Activated T-helper 2 cell treated with anti-CD3 and anti-CD28 coated beads, Interferon-gamma antibody, Interleukin-2, Interleukin-4, amounts not matched to agents 10 μg/mL and 5 μg/mL and 100 μg/mL, durations not matched to agents 14 hours and 24 hours and 36 hours (primary cell): ENCODE results near the gene SAMD13. TPM values are rescaled to one million over a fixed set of nuclear protein-coding genes. Genes with fewer than 3 reads are reported as not detected.
"Not testable (repeated sequence)": the region's sequence is repeated elsewhere in the genome, so short reads cannot be mapped to it uniquely, and the experiment has no call there.

Experiments used
- DNase-seq: peaks from one replicate; pipeline ENCODE4 v3.0.0; 2021; ENCODE audit warnings: low spot score
- H3K27ac Mint-ChIP-seq: one replicate; pipeline ENCODE4 v1.8.0; 2021; ENCODE audit warnings: mixed read lengths
- H3K27me3 Mint-ChIP-seq: one replicate; pipeline ENCODE4 v1.8.0; 2021; ENCODE audit warnings: low read depth, mixed read lengths
- H3K36me3 Mint-ChIP-seq: one replicate; pipeline ENCODE4 v1.8.0; 2021; ENCODE audit warnings: low read depth, mixed read lengths
- H3K4me1 Mint-ChIP-seq: one replicate; pipeline ENCODE4 v1.8.0; 2021; ENCODE audit warnings: low read depth, mixed read lengths
- H3K4me3 Mint-ChIP-seq: one replicate; pipeline ENCODE4 v1.8.0; 2021; ENCODE audit warnings: low read depth, mild to moderate bottlenecking, moderate library complexity, mixed read lengths
- H3K9me3 Mint-ChIP-seq: one replicate; pipeline ENCODE4 v1.8.0; 2021; ENCODE audit warnings: mixed read lengths
- intact Hi-C: fragments of 100-400 bp; cut with micrococcal nuclease; formaldehyde crosslinking; loops from one replicate; pipeline ENCODE4 v1.15.1; 2023
- total RNA-seq: library from RNA; stranded (reverse); gene quantifications from 2 replicates; pipeline ENCODE4 v1.2.3, GENCODE V29; 2022

Gene SAMD13
- total RNA-seq, 1 donor from 2014 or later: 0.30 TPM

- Mint-ChIP-seq H3K36me3 (no peaks in the 10 kb centered on the region), H3K4me3 (no peak overlapping the region), H3K27me3 (no peaks in the 10 kb centered on the region), H3K9me3 (no peaks in the 10 kb centered on the region), H3K27ac (no peak overlapping the region), H3K4me1 (peaks cover 7% of the 10 kb centered on the region)
- intact Hi-C loops: no loop called here
- DNase-seq: no peak
These were observed 33.2 kb upstream of the SAMD13 start for GRCh38 chr1:84268346-84268745.

GRCh38 chr1:84269306-84269705 lies 32.2 kb upstream of the SAMD13 start:
- Mint-ChIP-seq H3K27me3 (no peaks in the 10 kb centered on the region), H3K4me1 (peaks cover 7% of the 10 kb centered on the region), H3K9me3 (no peaks in the 10 kb centered on the region), H3K36me3 (no peaks in the 10 kb centered on the region), H3K27ac (no peak overlapping the region), H3K4me3 (no peak overlapping the region)
- no peak for DNase-seq
- intact Hi-C loops: no loop called here

GRCh38 chr1:84271441-84272151 lies 29.9 kb upstream of the SAMD13 start:
- intact Hi-C loops: no loop called here
- Mint-ChIP-seq H3K4me1 (peaks cover 7% of the 10 kb centered on the region), H3K4me3 (no peak overlapping the region), H3K27ac (no peak overlapping the region), H3K9me3 (no peaks in the 10 kb centered on the region), H3K27me3 (peaks cover 3% of the 10 kb centered on the region), H3K36me3 (no peaks in the 10 kb centered on the region)
- no peak for DNase-seq

- no peak for DNase-seq
- Mint-ChIP-seq H3K9me3 (no peaks in the 10 kb centered on the region), H3K27ac (no peak overlapping the region), H3K4me3 (no peak overlapping the region), H3K36me3 (no peaks in the 10 kb centered on the region), H3K4me1 (peaks cover 7% of the 10 kb centered on the region), H3K27me3 (peaks cover 3% of the 10 kb centered on the region)
- intact Hi-C loops: no loop called here
These were observed 29.1 kb upstream of the SAMD13 start for GRCh38 chr1:84272401-84272800.

GRCh38 chr1:84277343-84278059 lies 24.0 kb upstream of the SAMD13 start:
- no peak overlapping the region for H3K4me3 Mint-ChIP-seq
- peaks cover 8% of the 10 kb centered on the region for H3K27me3 Mint-ChIP-seq
- intact Hi-C loops: no loop called here
- no peak for DNase-seq
- H3K4me1 Mint-ChIP-seq: no peaks in the 10 kb centered on the region
- no peaks in the 10 kb centered on the region for H3K9me3 Mint-ChIP-seq
- H3K27ac Mint-ChIP-seq: no peak overlapping the region
- H3K36me3 Mint-ChIP-seq: no peaks in the 10 kb centered on the region

- H3K4me1 Mint-ChIP-seq: no peaks in the 10 kb centered on the region
- no peaks in the 10 kb centered on the region for H3K36me3 Mint-ChIP-seq
- peaks cover 12% of the 10 kb centered on the region for H3K27me3 Mint-ChIP-seq
- no peaks in the 10 kb centered on the region for H3K9me3 Mint-ChIP-seq
- no peak for DNase-seq
- intact Hi-C loops: no loop called here
- no peak overlapping the region for H3K4me3 Mint-ChIP-seq
- H3K27ac Mint-ChIP-seq: no peak overlapping the region
These were observed 22.6 kb upstream of the SAMD13 start for GRCh38 chr1:84278905-84279304.

GRCh38 chr1:84280912-84281311 lies 20.6 kb upstream of the SAMD13 start:
- Mint-ChIP-seq H3K4me1 (no peaks in the 10 kb centered on the region), H3K9me3 (peaks cover under 1% of the 10 kb centered on the region), H3K27ac (no peak overlapping the region), H3K36me3 (no peaks in the 10 kb centered on the region), H3K27me3 (peaks cover 10% of the 10 kb centered on the region), H3K4me3 (no peak overlapping the region)
- intact Hi-C loops: no loop called here
- no peak for DNase-seq

GRCh38 chr1:84282780-84283333 lies 18.7 kb upstream of the SAMD13 start:
- Mint-ChIP-seq H3K9me3 (peaks cover 16% of the 10 kb centered on the region), H3K4me1 (no peaks in the 10 kb centered on the region), H3K27me3 (peaks cover 10% of the 10 kb centered on the region), H3K27ac (no peak overlapping the region), H3K36me3 (no peaks in the 10 kb centered on the region), H3K4me3 (no peak overlapping the region)
- DNase-seq: no peak
- intact Hi-C loops: no loop called here

GRCh38 chr1:84283381-84283780 lies 18.1 kb upstream of the SAMD13 start:
- no peak overlapping the region for H3K4me3 Mint-ChIP-seq
- H3K9me3 Mint-ChIP-seq: peaks cover 17% of the 10 kb centered on the region
- intact Hi-C loops: no loop called here
- peaks cover 10% of the 10 kb centered on the region for H3K27me3 Mint-ChIP-seq
- no peaks in the 10 kb centered on the region for H3K4me1 Mint-ChIP-seq
- no peak overlapping the region for H3K27ac Mint-ChIP-seq
- H3K36me3 Mint-ChIP-seq: no peaks in the 10 kb centered on the region
- no peak for DNase-seq

GRCh38 chr1:84286071-84286470 lies 15.4 kb upstream of the SAMD13 start:
- Mint-ChIP-seq H3K36me3 (no peaks in the 10 kb centered on the region), H3K4me1 (no peaks in the 10 kb centered on the region), H3K27me3 (peaks cover 13% of the 10 kb centered on the region), H3K4me3 (no peak overlapping the region), H3K9me3 (peaks cover 29% of the 10 kb centered on the region), H3K27ac (no peak overlapping the region)
- no peak for DNase-seq
- intact Hi-C loops: no loop called here

GRCh38 chr1:84287389-84287788 lies 14.1 kb upstream of the SAMD13 start:
- peaks cover 12% of the 10 kb centered on the region for H3K27me3 Mint-ChIP-seq
- H3K4me1 Mint-ChIP-seq, H3K4me3 Mint-ChIP-seq, intact Hi-C loops, DNase-seq, H3K27ac Mint-ChIP-seq, H3K36me3 Mint-ChIP-seq: not testable (repeated sequence)
- peaks cover 29% of the 10 kb centered on the region for H3K9me3 Mint-ChIP-seq

GRCh38 chr1:84289169-84289785 lies 12.2 kb upstream of the SAMD13 start:
- no peak overlapping the region for H3K4me3 Mint-ChIP-seq
- H3K36me3 Mint-ChIP-seq: no peaks in the 10 kb centered on the region
- intact Hi-C loops: no loop called here
- DNase-seq: no peak
- no peaks in the 10 kb centered on the region for H3K4me1 Mint-ChIP-seq
- peaks cover 29% of the 10 kb centered on the region for H3K9me3 Mint-ChIP-seq
- H3K27ac Mint-ChIP-seq: no peak overlapping the region
- peaks cover 8% of the 10 kb centered on the region for H3K27me3 Mint-ChIP-seq
